HCEC 1CT (cell line): ENCODE data around the gene SLC25A40.
"Not testable (repeated sequence)": the region's sequence is repeated elsewhere in the genome, so short reads cannot be mapped to it uniquely, and the experiment has no call there.

Source experiments
- DNase-seq: peaks from one replicate; pipeline ENCODE4 v3.0.0-alpha.2; 2017

The SLC25A40 gene

DNA sequence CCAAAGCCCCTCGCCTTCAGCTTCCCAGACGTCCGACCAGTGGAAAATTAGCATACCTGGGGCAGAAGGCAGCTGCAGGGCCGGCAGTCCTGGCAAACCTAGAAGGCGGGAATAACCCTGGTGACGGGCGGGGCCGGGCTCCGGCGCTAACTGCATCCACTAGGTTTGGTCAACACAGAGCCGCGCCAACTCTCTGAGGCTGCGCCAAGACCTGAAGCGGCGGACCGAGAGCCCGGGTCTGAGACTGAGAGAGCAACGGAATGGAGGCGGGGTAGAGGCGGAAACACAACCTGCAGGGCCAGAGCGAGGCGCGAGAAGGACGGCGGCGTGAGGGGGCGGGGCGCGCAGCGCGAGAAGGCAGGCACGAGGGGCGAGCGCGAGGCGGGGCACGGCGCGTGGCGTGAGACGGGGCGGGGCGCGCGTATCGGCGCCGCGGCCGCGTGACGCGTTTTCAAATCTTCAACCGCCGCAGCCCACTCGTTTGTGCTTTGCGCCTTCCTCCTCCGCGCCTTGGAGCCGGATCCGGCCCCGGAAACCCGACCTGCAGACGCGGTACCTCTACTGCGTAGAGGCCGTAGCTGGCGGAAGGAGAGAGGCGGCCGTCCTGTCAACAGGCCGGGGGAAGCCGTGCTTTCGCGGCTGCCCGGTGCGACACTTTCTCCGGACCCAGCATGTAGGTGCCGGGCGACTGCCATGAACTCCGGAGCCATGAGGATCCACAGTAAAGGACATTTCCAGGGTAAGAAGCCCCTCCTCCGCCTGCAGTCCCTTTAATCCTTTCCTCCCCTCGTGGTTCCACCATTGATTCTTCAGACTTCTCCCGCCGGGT, at the start of gene SLC25A40, which contains the start of gene DBF4:
Gene SLC25A40 (minus strand): TSS at position 321 of the 829 bp plus-strand sequence. CDS start 17,633 bp downstream, outside the sequence.
Gene DBF4 (plus strand): TSS at position 454 of the 829 bp plus-strand sequence. CDS start 240 bp downstream, at position 694.
- peak; percentile 95 for DNase-seq

DNA sequence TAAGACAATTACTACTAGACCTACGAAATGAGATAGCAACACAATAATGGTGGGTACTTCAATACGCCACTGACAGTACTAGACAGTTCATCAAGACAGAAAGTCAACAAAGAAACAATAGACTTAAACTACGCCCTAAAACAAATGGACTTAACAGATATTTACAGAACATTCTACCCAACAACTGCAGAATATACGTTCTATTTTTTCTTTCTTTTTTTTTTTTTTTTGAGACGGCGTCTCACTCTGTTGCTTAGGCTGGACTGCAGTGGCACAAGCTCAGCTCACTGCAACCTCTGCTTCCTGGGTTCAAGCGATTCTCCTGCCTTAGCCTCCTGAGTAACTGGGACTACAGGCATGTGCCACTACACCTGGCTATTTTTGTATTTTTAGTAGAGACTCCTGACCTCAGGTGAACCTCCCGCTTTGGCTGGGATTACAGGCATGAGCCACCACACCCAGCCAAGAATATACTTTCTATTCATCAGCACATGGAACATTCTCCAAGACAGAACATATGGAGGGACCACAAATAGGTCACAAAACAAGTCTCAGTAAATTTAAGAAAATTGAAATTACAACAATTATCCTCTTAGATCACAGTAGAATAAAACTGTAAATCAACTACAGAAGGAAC, 46.7 kb upstream of the SLC25A40 start:
- DNase-seq, result not testable (repeated sequence)

DNA sequence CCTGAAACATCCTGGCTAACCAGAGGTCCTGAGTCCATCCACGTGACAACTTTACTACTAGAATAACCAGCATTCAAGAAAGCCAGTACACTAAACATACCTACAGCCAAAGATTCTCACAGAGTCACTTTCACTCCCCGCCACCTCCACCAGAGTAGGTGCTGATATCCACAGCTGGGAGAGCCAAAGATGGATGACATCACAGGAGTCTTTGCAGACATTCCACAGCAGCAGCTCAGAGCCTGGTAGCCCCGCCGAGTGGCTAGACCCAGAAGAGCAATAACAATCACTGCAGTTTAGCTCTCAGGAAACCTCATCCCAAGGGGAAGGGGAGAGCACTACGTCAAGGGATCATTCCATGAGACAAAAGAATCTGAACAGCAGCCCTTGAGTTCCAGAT, 44.4 kb upstream of the SLC25A40 start:
- DNase-seq, result no peak

- DNase-seq, result no peak
These were observed 43.7 kb upstream of the SLC25A40 start for GRCh38 chr7:87919875-87920274.

- DNase-seq, result no peak
These were observed 42.6 kb upstream of the SLC25A40 start for GRCh38 chr7:87918740-87919139.

GRCh38 chr7:87912121-87912520, 36.0 kb upstream of the SLC25A40 start:
- DNase-seq, result no peak

DNA sequence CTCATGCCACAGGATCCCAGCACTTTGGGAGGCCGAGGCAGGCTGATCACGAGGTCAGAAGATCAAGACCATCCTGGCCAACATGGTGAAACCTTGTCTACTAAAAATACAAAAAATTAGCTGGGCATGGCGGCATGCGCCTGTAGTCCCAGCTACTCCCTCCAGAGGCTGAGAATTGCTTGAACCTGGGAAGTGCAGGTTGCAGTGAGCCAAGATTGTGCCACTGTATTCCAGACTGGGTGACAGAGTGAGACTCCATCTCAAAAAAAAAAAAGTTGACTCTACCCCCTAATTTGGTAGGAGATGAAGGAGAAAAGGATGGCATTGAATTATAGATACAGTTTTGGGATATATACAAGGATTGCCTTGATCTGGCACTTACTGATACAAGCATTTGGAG, 32.7 kb upstream of the SLC25A40 start:
- not testable (repeated sequence) for DNase-seq

GRCh38 chr7:87907136-87907906, 31.2 kb upstream of the SLC25A40 start:
- DNase-seq, result peak; percentile 11

DNA sequence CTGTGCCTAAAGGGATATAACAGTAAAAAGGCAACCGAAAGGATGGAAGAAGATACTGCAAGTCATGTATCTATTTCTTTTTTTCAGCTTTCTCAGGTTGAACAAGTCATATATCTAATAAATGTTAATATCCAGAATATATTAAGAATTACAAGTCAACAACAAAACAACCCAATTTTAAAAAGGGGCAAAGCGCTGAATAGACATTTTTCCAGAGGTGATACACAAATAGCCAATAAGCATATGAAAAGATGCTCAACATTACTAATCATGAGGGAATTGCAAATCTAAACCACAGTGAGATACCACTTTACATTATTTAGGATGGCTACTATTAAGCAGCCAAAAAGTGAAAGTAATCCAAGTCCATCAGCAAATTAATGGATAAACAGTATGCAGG, 23.1 kb upstream of the SLC25A40 start:
- DNase-seq, result no peak

DNA sequence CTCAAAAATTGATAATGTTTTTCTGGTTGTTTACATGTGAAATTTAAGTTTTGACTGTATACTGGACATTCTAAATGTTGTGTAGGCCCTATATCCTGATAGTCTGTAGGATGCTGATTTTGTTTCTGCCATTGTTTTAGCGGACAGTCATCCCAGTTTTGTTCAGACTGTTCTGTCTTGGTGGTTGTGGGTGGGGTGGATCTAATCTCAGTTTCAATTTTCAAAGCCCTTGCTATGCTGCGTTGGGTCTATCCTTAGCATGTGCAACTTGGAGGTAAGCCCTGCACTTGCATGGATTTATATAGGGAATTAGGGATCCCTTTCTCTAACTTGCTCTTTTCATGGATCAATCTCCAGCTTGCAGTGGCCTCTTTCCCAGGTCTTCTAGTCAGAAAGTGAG, 19.2 kb upstream of the SLC25A40 start:
- no peak for DNase-seq

- DNase-seq, result peak; percentile 31
These were observed 10.7 kb upstream of the SLC25A40 start for GRCh38 chr7:87886875-87887274.

- no peak for DNase-seq
These were observed 8.9 kb upstream of the SLC25A40 start for GRCh38 chr7:87885018-87885417.

GRCh38 chr7:87882151-87882937, 6.2 kb upstream of the SLC25A40 start:
- no peak for DNase-seq

DNA sequence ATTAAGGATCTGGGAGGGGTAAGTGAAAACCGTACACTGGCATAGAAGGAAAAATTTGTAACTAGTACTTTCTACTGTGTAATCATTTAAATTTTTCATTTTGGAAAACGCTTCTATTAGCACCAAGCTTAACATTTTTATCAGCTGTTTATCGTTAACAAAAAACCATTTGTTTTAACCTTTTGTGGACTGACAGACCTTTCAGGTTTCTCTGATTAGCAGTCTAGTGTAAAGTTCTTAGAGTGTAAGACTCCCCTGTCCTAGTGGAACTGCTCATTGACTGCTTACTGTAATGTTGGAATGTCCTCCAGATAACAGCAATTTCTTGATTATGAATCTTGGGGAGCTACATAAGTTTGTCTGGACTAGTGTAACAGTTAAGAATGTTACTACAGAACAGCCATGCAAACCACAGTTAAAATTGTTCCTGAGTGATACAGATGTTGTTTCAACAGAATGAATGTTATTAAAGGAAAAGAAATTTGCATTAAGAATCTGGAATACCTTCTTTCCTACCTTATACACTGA, 2.1 kb upstream of the SLC25A40 start:
- DNase-seq, result peak; percentile 6

- no peak for DNase-seq
These were observed 1.3 kb upstream of the SLC25A40 start for GRCh38 chr7:87877366-87878040.

DNA sequence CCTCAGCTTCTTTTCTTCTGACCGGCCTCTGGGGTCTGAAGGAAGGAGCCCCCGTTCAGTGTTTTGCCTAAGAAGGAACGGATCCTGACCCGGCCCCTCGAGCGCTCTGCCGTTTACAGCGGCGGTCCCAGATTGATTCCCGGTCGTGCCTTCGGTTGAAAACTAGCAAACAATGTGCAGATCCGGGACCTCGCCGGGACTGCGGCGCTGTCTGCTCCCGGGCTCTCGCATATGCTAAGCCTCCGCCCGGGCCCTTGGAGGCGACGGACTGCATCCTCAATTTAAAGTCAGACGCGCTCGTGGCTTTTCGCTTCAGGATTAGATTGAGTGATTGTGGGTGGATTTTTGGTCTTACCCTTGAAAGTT, 692 bp upstream of the SLC25A40 start:
- peak; percentile 71 for DNase-seq

DNA sequence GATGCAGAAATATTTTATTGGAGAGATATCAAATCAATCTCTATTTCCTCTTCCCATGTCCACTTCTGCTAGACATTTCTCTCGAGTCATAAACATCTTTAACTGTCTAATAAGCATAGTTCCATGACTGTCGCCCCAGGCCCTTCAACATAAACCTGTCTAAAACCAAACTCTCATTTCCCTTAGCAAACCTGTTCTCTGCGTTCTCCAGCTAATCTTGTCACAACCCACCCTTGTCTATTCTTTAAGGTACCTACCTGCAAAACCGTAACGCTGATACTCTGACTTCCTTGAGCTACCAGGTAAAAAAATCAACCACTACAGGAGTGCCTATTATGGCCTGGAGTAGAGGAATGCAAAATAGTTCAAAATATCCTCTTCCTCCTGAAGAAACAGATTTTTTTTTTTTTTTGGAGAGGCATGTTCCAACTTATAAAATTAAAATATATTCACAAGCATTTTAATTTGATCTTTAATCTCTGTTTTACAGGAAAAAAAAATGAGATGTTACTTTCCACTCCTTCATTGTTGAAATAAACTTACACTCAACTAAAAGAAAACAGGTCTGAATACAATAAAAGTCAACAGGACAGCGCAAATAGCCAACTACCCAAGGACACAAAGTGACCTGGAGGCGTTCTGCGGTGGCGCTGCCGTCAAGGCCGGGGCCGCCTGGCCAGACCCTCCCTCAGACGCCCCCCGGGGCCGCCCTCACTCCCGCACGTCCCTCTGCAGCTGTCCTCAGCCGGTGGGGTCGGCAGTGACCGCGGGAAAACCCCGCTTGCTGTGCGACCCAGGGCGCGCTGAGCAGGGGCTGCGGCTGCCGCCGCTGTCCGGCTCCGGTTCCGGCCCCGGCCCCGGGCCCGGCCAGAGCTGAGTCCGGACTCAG, 765 bp downstream of the SLC25A40 start:
- DNase-seq, result no peak

DNA sequence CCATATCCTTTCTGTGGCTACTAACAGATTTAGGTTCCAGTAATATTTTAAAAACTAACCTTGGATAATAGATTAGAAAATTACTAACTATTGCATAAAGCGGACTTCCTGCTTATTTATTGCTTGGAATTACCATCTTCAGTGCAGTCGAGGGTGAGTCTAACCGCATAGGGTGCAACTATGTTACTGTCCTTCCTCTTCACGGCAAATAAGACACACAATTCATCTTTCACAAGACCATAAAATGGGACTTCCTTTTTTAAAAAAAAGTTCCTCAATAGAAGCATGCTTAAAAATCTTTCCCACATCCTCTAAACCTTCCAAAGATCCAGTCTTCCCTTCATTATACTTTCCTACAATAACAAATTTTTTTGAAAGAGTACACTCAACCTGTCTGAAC, 2.1 kb downstream of the SLC25A40 start:
- no peak for DNase-seq

DNA sequence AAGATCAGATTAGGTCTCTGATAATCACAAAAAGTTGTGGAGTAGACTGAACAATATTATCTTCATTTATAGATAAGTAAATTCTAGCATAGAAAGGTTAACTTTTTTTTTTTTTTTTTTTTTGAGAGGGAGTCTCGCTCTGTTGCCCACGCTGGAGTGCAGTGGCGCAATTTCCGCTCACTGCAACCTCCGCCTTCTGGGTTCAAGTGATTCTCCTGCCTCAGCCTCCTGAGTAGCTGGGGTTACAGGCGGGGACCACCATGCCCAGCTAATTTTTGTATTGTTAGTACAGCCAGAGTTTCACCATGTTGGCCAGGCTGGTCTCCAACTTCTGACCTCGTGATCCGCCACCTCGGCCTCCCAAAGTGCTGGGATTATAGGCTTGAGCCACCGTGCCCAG, 2.8 kb downstream of the SLC25A40 start:
- DNase-seq, result not testable (repeated sequence)

GRCh38 chr7:87872346-87872745, 3.8 kb downstream of the SLC25A40 start:
- DNase-seq, result no peak

DNA sequence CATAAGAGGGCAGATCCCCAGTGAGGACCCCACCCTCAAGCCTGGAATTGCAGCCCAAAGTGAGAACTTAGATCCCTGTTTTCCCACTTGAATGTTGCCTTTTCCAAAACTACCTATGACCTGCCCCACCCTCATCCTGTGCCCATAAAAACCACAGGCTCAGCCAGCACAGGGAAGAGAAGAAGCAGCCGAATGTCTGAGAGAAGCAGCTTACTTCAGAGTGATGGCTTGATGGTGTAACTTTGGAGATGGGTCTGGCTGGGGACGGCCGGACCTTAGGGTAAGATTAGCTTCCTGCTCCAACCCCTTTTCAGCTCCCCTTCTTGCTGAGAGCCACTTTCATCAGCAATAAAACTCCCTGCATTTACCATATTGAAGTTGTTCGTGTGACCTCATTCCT, 5.7 kb downstream of the SLC25A40 start:
- no peak for DNase-seq
